ENCODE measurements around the gene FBLN1. TPM values are rescaled to one million over a fixed set of nuclear protein-coding genes. Genes with fewer than 3 reads are reported as not detected.
"Not testable (repeated sequence)": the region's sequence is repeated elsewhere in the genome, so short reads cannot be mapped to it uniquely, and the experiment has no call there.

FBLN1 gene
- total RNA-seq, 2 donors from 2014 or later: 0.39 to 0.57 TPM

GRCh38 chr22:45529105-45529504, 26.4 kb downstream of the FBLN1 start:
- ATAC-seq: no peak
- no peak for DNase-seq (ENCODE audit: low spot score in 2 of 2)
- Mint-ChIP-seq H3K36me3 (no peaks in the 10 kb centered on the region), H3K9me3 (no peaks in the 10 kb centered on the region), H3K27ac (no peak overlapping the region)

- no peak for DNase-seq (ENCODE audit: low spot score in 2 of 2)
- no peaks in the 10 kb centered on the region for H3K36me3 Mint-ChIP-seq
- no peaks in the 10 kb centered on the region for H3K9me3 Mint-ChIP-seq
- no peak for ATAC-seq
- H3K27ac Mint-ChIP-seq: no peak overlapping the region
Measured at GRCh38 chr22:45529971-45530575, 27.4 kb downstream of the FBLN1 start.

GRCh38 chr22:45531441-45532234, 29.0 kb downstream of the FBLN1 start:
- Mint-ChIP-seq H3K27ac (peak overlapping the region in 1 of 2 donors; percentile 47), H3K36me3 (no peaks in the 10 kb centered on the region), H3K9me3 (no peaks in the 10 kb centered on the region)
- ATAC-seq: no peak
- DNase-seq (ENCODE audit: low spot score in 2 of 2): no peak

GRCh38 chr22:45532235-45532631, 29.6 kb downstream of the FBLN1 start:
- H3K9me3 Mint-ChIP-seq: no peaks in the 10 kb centered on the region
- H3K27ac Mint-ChIP-seq: peak overlapping the region in 1 of 2 donors; percentile 47
- ATAC-seq (no peak), DNase-seq (ENCODE audit: low spot score in 2 of 2) (no peak)
- no peaks in the 10 kb centered on the region for H3K36me3 Mint-ChIP-seq

- Mint-ChIP-seq H3K27ac (no peak overlapping the region), H3K9me3 (no peaks in the 10 kb centered on the region), H3K36me3 (no peaks in the 10 kb centered on the region)
- DNase-seq (ENCODE audit: low spot score in 2 of 2) (no peak), ATAC-seq (no peak)
Measured at GRCh38 chr22:45533703-45534102, 31.0 kb downstream of the FBLN1 start.

- no peak overlapping the region for H3K27ac Mint-ChIP-seq
- no peak for DNase-seq (ENCODE audit: low spot score in 2 of 2)
- H3K36me3 Mint-ChIP-seq: no peaks in the 10 kb centered on the region
- no peak for ATAC-seq
- H3K9me3 Mint-ChIP-seq: no peaks in the 10 kb centered on the region
Measured at GRCh38 chr22:45534339-45535192, 31.9 kb downstream of the FBLN1 start.

GRCh38 chr22:45535290-45535689, 32.6 kb downstream of the FBLN1 start:
- ATAC-seq (no peak), DNase-seq (ENCODE audit: low spot score in 2 of 2) (no peak)
- H3K9me3 Mint-ChIP-seq: no peaks in the 10 kb centered on the region
- no peak overlapping the region for H3K27ac Mint-ChIP-seq
- H3K36me3 Mint-ChIP-seq: no peaks in the 10 kb centered on the region

- H3K27ac Mint-ChIP-seq; H3K9me3 Mint-ChIP-seq; H3K36me3 Mint-ChIP-seq; ATAC-seq; DNase-seq (ENCODE audit: low spot score in 2 of 2): not testable (repeated sequence)
Measured at GRCh38 chr22:45535835-45536234, 33.2 kb downstream of the FBLN1 start.

GRCh38 chr22:45537734-45538181, 35.1 kb downstream of the FBLN1 start:
- H3K27ac Mint-ChIP-seq: no peak overlapping the region
- DNase-seq (ENCODE audit: low spot score in 2 of 2) (no peak), ATAC-seq (no peak)
- H3K36me3 Mint-ChIP-seq: no peaks in the 10 kb centered on the region
- no peaks in the 10 kb centered on the region for H3K9me3 Mint-ChIP-seq

GRCh38 chr22:45538281-45538680, 35.6 kb downstream of the FBLN1 start:
- Mint-ChIP-seq H3K9me3 (no peaks in the 10 kb centered on the region), H3K27ac (no peak overlapping the region), H3K36me3 (no peaks in the 10 kb centered on the region)
- DNase-seq (ENCODE audit: low spot score in 2 of 2) (no peak), ATAC-seq (no peak)

- DNase-seq (ENCODE audit: low spot score in 2 of 2) (no peak), ATAC-seq (no peak)
- Mint-ChIP-seq H3K36me3 (no peaks in the 10 kb centered on the region), H3K9me3 (no peaks in the 10 kb centered on the region), H3K27ac (no peak overlapping the region)
Measured at GRCh38 chr22:45540122-45540521, 37.4 kb downstream of the FBLN1 start.

GRCh38 chr22:45541382-45541979, 38.8 kb downstream of the FBLN1 start:
- H3K9me3 Mint-ChIP-seq: no peaks in the 10 kb centered on the region
- H3K36me3 Mint-ChIP-seq: no peaks in the 10 kb centered on the region
- H3K27ac Mint-ChIP-seq: no peak overlapping the region
- DNase-seq (ENCODE audit: low spot score in 2 of 2) (no peak), ATAC-seq (no peak)

- Mint-ChIP-seq H3K27ac (no peak overlapping the region), H3K9me3 (no peaks in the 10 kb centered on the region), H3K36me3 (no peaks in the 10 kb centered on the region)
- no peak for DNase-seq (ENCODE audit: low spot score in 2 of 2)
- no peak for ATAC-seq
Measured at GRCh38 chr22:45542001-45542520, 39.4 kb downstream of the FBLN1 start.

GRCh38 chr22:45542736-45543135, 40.1 kb downstream of the FBLN1 start:
- DNase-seq (ENCODE audit: low spot score in 2 of 2); H3K36me3 Mint-ChIP-seq; H3K27ac Mint-ChIP-seq; ATAC-seq; H3K9me3 Mint-ChIP-seq: not testable (repeated sequence)

- no peaks in the 10 kb centered on the region for H3K9me3 Mint-ChIP-seq
- H3K27ac Mint-ChIP-seq: no peak overlapping the region
- no peak for DNase-seq (ENCODE audit: low spot score in 2 of 2)
- no peak for ATAC-seq
- H3K36me3 Mint-ChIP-seq: no peaks in the 10 kb centered on the region
Measured at GRCh38 chr22:45543243-45543642, 40.6 kb downstream of the FBLN1 start.

GRCh38 chr22:45544588-45545170, 42.0 kb downstream of the FBLN1 start:
- no peaks in the 10 kb centered on the region for H3K9me3 Mint-ChIP-seq
- ATAC-seq: no peak

More at GRCh38 chr22:45544588-45545170, 42.0 kb downstream of the FBLN1 start:
- Mint-ChIP-seq H3K27ac (no peak overlapping the region), H3K36me3 (no peaks in the 10 kb centered on the region)
- no peak for DNase-seq (ENCODE audit: low spot score in 2 of 2)
